Germinal center (tissue), 1 donor: Measurements from ENCODE around the gene CDRT4.

Experiments used
- DNase-seq: peaks from one replicate; pipeline ENCODE4 v3.0.0; 2012; ENCODE audit warnings: mixed read lengths, low spot score

The CDRT4 gene

GRCh38 chr17:15431766-15432165 lies 35.7 kb downstream of the CDRT4 start:
- DNase-seq, result no peak

GRCh38 chr17:15431196-15431595 lies 36.2 kb downstream of the CDRT4 start:
- DNase-seq, result no peak

- DNase-seq, result no peak
Observed at GRCh38 chr17:15424521-15424920, 42.9 kb downstream of the CDRT4 start.

GRCh38 chr17:15422392-15422965 lies 44.9 kb downstream of the CDRT4 start:
- no peak for DNase-seq

GRCh38 chr17:15418781-15419180 lies 48.6 kb downstream of the CDRT4 start:
- DNase-seq, result no peak

- DNase-seq, result no peak
Observed at GRCh38 chr17:15414532-15415306, 52.7 kb downstream of the CDRT4 start.

GRCh38 chr17:15413101-15413771 lies 54.2 kb downstream of the CDRT4 start:
- DNase-seq, result no peak

GRCh38 chr17:15412606-15413005 lies 54.8 kb downstream of the CDRT4 start:
- no peak for DNase-seq

- no peak for DNase-seq
Observed at GRCh38 chr17:15411384-15412198, 55.8 kb downstream of the CDRT4 start.

GRCh38 chr17:15409721-15410250 lies 57.6 kb downstream of the CDRT4 start:
- DNase-seq, result no peak

- no peak for DNase-seq
Observed at GRCh38 chr17:15408803-15409202, 58.6 kb downstream of the CDRT4 start.

GRCh38 chr17:15406081-15406480 lies 61.3 kb downstream of the CDRT4 start:
- DNase-seq, result no peak

GRCh38 chr17:15405058-15405415 lies 62.4 kb downstream of the CDRT4 start:
- DNase-seq, result no peak

GRCh38 chr17:15404106-15405057 lies 63.0 kb downstream of the CDRT4 start:
- DNase-seq, result no peak

- no peak for DNase-seq
Observed at GRCh38 chr17:15403276-15403939, 64.0 kb downstream of the CDRT4 start.

GRCh38 chr17:15399443-15399842 lies 68.0 kb downstream of the CDRT4 start:
- DNase-seq, result no peak

- no peak for DNase-seq
Observed at GRCh38 chr17:15398736-15399331, 68.6 kb downstream of the CDRT4 start.

- no peak for DNase-seq
Observed at GRCh38 chr17:15398291-15398690, 69.1 kb downstream of the CDRT4 start.

- DNase-seq, result no peak
Observed at GRCh38 chr17:15397620-15398019, 69.8 kb downstream of the CDRT4 start.

- no peak for DNase-seq
Observed at GRCh38 chr17:15395091-15395490, 72.3 kb downstream of the CDRT4 start.
